CD4-positive, alpha-beta T cell treated with Interleukin-6 at 100 ng/mL for 8 hours (primary cell): ENCODE measurements around the gene CAPN5.

Experiments
- DNase-seq: peaks from one replicate; pipeline ENCODE4 v3.0.0-alpha.2; 2020; ENCODE audit warnings: mixed read lengths, low spot score

Gene CAPN5

GRCh38 chr11:77100166-77101042 is 33.6 kb downstream of the CAPN5 start:
- DNase-seq, result no peak

- DNase-seq, result no peak
These were observed 34.3 kb downstream of the CAPN5 start for GRCh38 chr11:77101043-77101537.

- no peak for DNase-seq
These were observed 35.8 kb downstream of the CAPN5 start, which contains the start of gene OMP for GRCh38 chr11:77102246-77103210. TSS of gene OMP (plus strand) at chr11:77102840. CDS start at chr11:77102840, 0 bp downstream.

DNA sequence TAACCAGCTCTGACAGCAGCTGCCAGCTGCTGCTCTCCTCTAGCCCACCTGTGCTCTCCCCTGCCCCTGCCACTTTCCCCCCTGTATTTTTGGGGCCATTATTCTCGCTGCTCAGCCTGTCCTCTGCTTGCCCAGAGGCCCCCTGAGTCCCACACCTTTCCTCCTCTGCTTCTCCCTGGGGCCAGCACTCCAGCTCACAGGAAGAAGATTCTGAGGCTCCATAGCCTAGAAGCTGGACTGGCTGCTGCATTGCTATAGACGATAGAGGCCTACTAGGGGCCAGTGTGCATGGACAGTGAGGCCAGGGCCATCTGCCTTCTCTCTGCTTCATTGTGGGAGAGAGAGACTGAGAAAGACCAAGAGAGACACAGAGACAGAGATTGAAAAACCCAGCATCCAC is 36.5 kb downstream of the CAPN5 start:
- DNase-seq, result no peak

DNA sequence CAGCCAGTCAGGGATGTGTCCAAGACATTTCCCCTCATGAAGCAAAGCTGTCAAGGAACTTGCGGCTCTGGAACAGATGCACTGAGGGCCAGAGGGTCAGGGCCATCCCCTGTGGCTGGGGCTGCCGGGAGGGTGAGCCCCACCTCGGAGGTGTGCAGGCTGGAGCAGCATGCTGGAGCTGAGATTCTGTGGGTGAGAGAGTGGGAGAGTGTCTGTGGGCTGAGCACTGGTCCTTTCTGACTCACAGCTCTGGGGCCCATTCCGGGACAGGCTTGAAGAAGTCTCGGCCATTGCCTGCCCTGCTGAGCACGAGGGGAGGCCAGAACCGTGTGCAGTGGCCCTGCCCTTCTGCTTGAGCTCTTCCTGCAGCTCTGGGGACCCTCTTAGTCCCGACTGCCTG is 38.0 kb downstream of the CAPN5 start:
- DNase-seq, result no peak

GRCh38 chr11:77106321-77106720 is 39.5 kb downstream of the CAPN5 start:
- DNase-seq, result no peak

GRCh38 chr11:77106759-77107158 is 40.0 kb downstream of the CAPN5 start:
- no peak for DNase-seq

DNA sequence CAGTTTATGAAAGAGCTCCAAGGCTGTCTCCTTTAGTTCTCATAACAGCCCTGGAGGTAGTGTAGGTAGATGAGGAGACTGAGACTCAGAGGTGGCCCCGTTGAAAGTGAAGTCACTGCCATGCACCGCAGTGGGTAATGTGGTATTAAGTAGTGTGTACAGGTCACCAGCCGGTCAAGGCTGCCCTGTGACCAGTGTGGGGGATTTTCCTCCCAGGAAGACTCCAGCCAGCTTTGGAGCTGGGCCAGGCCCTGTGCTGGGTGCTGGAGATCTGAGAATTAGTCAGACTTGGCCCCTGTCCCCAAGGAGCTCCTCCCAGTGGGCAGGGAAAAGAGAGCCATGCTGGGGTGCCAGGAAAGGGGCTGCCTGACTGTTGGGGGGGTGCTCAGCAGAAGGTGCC is 41.2 kb downstream of the CAPN5 start:
- DNase-seq, result no peak

DNA sequence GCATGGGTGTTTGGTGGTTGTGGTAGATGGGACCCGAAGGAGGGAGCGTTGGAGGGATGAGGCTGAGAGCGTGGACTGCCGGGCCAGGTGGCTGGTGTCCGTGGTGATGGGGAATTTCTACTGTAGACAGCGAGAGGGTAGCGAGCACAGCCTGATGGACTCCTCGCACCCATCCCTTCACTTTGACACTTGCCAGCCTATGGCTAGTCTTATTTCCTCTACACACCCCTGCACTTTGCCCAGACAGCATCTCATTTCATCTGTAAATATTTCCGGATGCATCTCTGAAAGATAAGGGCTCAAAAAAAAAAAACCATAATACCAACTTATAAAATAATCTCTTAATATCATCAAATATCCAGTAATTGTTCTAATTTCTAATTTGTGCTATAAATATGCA is 41.7 kb downstream of the CAPN5 start:
- DNase-seq, result no peak

GRCh38 chr11:77109236-77110019 is 42.7 kb downstream of the CAPN5 start:
- DNase-seq, result no peak

DNA sequence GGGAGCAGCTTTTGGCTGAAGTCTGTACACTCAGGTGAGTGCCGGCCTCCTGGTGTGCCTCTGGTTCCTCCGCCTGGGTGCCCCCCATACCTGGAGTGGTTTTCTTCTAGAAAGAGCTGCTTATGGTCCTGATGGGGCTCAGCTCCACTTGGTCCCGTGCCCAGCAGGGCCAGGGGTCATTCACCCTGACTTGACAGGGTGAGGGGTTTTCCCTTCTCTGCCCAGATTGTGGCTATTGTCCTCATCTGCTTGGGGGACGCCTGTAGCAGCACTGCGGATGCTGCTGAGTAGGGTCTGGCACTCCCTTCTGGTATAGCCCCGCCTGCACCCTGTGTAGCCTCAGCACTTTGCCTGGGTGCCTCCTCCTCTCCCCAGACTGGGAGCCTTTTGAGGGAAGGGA is 44.1 kb downstream of the CAPN5 start:
- DNase-seq, result no peak

DNA sequence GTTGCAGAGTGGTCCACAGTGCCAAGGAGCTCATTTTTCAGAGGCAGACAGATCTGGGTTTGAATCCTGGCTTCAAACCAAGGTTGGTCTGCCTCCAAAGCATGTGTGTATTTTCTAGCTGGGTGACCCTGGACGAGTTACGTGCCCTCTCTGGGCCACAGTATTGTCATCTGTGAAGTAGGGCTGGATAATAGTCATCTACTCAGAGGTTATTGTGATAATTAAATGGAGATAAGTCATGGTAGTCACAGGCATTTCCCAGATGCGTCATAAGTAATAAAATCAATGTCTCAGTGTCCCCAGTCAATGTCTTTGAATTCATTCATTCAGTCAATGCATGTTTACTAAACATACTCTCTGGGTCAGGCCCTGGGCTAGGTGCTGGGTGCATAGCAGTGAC is 44.5 kb downstream of the CAPN5 start:
- no peak for DNase-seq

- DNase-seq, result no peak
These were observed 45.2 kb downstream of the CAPN5 start for GRCh38 chr11:77111946-77112345.

GRCh38 chr11:77112641-77113381 is 46.0 kb downstream of the CAPN5 start:
- no peak for DNase-seq

GRCh38 chr11:77113382-77114088 is 46.8 kb downstream of the CAPN5 start:
- DNase-seq, result no peak

DNA sequence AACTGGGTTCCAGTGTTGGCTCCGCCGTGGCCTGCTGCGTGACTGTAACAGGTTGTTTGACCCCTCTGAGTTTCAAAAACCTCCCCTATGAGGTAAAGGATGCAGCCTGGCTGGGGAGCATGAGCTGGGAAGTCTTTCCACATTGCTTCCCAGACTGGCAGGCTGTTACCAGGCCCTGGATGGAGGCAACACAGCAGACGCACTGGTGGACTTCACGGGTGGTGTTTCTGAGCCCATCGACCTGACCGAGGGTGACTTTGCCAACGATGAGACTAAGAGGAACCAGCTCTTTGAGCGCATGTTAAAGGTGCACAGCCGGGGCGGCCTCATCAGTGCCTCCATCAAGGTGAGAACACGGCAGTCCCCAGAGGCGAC is 47.3 kb downstream of the CAPN5 start:
- DNase-seq, result no peak

GRCh38 chr11:77115181-77115611 is 48.4 kb downstream of the CAPN5 start:
- DNase-seq, result no peak

- DNase-seq, result no peak
These were observed 49.2 kb downstream of the CAPN5 start for GRCh38 chr11:77115956-77116355.

DNA sequence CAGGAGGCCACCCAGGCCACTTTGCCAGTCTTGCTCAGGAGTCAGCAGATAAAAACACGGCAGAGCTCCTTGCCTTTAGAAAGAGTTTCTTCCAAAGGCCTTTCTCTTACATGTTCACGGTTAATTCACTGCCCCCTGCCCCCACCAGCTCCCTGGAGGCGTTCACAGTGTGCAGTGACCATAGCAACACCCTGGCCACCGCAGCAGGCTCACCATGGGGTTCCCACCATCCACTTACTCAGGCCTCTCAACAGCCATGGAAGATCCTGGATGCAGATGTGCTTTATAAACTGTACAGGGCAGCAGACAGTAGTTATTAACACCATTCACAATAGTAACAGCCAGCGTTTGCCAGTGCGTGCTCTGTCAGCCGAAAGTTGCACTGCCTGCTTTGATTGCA is 50.7 kb downstream of the CAPN5 start:
- no peak for DNase-seq

DNA sequence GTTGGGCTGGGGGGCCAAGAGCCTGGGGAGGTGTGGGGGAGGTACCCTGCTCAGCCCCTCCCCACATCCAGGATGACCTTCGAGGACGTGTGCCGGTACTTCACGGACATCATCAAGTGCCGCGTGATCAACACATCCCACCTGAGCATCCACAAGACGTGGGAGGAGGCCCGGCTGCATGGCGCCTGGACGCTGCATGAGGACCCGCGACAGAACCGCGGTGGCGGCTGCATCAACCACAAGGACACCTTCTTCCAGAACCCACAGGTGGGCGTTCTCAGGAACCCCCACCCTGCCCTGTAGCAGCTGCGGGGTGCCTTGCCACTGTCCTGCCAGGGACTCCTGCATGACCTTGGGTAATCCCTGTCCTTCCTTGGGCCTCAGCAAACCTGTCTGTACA is 51.3 kb downstream of the CAPN5 start:
- no peak for DNase-seq
